8988T (cell line): ENCODE measurements around the gene AMN1.

Experiments
- DNase-seq: peaks from one replicate; pipeline ENCODE4 v3.0.0; 2011

Gene AMN1

GRCh38 chr12:31627456-31628054 lies 101.3 kb downstream of the AMN1 start:
- DNase-seq: no peak

- no peak for DNase-seq
These were observed 102.4 kb downstream of the AMN1 start for GRCh38 chr12:31626270-31626995.

GRCh38 chr12:31622038-31622437 lies 106.8 kb downstream of the AMN1 start:
- DNase-seq: no peak
